ENCODE results near the gene SH3PXD2B.

DNA sequence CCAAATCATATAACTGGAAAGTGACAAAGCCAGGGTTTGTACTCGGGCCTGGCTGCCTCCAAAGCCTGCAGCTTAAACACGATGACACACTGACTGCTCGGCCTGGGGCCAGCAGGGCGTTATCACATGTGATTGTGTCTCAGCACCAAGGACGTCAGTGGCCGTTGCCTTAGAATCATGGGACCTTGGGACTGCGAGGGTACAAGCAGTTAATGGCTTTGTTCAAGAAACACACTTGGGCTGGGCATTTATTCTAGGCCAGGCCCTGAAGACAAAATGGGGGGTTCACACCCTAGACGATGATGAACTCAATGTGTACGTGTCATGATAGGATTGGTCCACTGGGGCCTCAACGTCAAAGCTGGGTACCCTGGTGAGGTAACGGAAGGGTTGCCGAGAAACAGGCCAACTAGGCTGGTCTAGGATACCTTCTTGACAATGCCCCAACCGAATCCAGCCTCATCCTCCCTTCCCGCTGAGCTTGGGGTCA is 13.0 kb downstream of the SH3PXD2B start:
- no peak for TF ChIP-seq SIN3A (IDR thresholded peaks at IDR 0.05; ENCODE audit: borderline replicate concordance, insufficient read depth, low read length)
- no peak for TF ChIP-seq FOXP2 (optimal IDR thresholded peaks at IDR 0.05; ENCODE audit: borderline replicate concordance, extremely low read depth, extremely low read length, insufficient read depth)
- no peak for TF ChIP-seq POLR2AphosphoS5 (IDR thresholded peaks at IDR 0.05; ENCODE audit: low read depth, low read length)
- TF ChIP-seq, protein P1, sequence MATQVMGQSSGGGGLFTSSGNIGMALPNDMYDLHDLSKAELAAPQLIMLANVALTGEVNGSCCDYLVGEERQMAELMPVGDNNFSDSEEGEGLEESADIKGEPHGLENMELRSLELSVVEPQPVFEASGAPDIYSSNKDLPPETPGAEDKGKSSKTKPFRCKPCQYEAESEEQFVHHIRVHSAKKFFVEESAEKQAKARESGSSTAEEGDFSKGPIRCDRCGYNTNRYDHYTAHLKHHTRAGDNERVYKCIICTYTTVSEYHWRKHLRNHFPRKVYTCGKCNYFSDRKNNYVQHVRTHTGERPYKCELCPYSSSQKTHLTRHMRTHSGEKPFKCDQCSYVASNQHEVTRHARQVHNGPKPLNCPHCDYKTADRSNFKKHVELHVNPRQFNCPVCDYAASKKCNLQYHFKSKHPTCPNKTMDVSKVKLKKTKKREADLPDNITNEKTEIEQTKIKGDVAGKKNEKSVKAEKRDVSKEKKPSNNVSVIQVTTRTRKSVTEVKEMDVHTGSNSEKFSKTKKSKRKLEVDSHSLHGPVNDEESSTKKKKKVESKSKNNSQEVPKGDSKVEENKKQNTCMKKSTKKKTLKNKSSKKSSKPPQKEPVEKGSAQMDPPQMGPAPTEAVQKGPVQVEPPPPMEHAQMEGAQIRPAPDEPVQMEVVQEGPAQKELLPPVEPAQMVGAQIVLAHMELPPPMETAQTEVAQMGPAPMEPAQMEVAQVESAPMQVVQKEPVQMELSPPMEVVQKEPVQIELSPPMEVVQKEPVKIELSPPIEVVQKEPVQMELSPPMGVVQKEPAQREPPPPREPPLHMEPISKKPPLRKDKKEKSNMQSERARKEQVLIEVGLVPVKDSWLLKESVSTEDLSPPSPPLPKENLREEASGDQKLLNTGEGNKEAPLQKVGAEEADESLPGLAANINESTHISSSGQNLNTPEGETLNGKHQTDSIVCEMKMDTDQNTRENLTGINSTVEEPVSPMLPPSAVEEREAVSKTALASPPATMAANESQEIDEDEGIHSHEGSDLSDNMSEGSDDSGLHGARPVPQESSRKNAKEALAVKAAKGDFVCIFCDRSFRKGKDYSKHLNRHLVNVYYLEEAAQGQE (IDR thresholded peaks at IDR 0.05; ENCODE audit: insufficient read depth in 1 of 2, low read depth in 2 of 2, low read length in 2 of 2): no peak

Measured in PFSK-1 (cell line).